HG02678 (cell line): ENCODE results near the gene WASF1.
A peak's percentile ranks its signal among the peaks of the same experiment; 100 is the strongest.

ENCODE experiments used
- ATAC-seq: cut with Tn5 transposase; IDR thresholded peaks from one replicate; pipeline ENCODE4 v1.9.1; 2021; ENCODE audit warnings: mild to moderate bottlenecking, moderate library complexity; ENCODE audit not compliant: unreplicated experiment

Gene WASF1

DNA sequence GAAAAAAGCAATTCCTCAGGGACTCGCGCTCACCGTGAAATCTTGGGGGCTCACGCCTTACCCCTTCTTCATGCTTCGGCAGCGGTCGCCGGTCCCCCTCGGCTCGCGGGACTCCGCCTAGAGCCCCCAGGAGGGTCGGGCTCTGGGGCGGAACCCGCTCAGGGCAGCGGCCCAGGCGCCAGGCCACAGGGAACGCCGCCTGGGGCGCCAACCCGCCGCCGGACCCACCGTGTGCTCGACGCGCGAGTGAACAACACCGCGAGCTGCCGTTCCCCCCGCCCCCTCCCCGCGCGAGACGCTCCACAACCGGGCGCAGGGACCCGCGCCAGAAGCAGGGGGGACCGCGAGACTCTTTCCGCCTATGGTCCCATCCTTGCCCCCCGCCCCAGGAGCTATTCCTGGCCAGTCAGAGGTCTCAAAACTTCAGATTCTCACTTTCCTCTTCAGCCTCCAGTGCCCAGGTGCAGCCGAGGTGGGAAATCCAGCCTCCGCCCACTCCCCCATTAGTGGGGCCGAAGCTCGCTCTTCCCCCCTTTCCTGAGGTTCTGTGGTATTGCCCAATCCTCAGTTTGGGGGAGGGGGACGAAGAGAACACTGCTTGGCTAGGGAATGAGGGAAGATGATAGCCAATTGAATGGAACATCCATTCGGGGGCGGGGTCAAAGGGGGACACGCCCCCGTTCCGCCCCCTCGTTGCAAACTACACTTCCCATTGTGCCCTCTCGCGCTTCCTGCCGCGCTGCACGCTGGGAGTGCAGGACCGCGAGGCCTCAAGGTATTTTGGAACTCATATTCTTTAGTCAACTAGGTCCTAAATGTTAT lies at the start of gene WASF1:
WASF1 (minus strand) TSS at position 265 of the 822 bp plus-strand sequence. CDS start 52,069 bp downstream, outside the sequence.
- peak; percentile 93 for ATAC-seq

DNA sequence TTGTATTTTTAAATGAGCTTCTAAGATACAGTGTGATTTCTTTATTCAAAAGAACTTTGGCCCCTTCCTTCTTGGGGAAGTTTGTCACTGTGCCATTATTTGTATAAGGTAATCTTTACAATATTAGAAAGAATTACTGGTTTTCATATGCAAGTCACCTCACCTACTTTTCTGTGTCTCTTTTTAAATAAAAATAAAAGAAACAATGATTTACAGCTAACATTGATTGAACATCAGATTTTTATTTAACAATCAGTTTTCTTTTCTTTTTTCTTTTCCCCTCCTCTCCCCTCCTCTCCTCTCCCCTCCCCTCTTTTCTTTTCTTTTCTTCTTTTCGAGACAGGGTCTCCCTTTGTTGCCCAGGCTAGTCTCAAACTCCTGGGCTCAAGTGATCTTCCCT lies 46.8 kb upstream of the WASF1 start:
- no peak for ATAC-seq

- ATAC-seq: no peak
These were observed 42.3 kb upstream of the WASF1 start for GRCh38 chr6:110221738-110222137.

DNA sequence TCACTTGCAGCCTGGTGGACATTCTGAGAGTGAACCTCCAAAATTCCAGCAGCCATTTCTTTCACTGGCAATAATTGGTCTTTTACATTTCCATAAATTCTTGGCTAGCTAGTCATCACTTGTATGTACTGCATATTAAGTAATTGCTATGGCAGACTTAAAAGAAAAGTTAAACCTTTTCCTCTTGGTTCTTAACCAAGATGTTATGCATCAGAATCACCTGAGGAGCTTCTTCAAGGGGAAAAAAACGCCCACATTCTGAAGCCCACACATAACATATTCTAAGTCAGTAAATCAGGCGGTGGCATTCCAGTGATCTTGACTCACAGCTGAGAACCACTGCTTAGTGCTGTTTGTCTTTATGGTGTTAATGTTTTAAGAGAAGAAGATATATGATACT lies 37.8 kb upstream of the WASF1 start:
- no peak for ATAC-seq

- no peak for ATAC-seq
These were observed 36.7 kb upstream of the WASF1 start for GRCh38 chr6:110216140-110216539.

DNA sequence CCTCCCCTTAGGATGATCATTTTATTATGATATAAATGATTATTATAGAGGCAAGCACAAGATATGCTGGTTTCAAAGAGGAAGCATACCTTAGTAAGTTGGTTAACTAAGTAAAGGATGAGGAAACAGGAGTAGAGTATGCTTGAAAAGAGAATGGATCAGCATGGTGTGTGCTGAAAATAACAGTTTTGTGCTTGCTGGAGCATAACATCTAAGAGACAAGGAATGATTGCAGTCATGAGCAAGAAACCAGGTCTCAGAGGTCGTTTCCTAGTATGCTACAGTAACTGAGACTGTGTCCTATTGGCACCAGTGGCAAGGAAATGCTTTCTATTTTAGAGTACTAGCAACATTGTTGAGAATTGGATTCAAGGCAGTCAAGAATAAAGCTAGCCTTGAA lies 34.9 kb upstream of the WASF1 start:
- no peak for ATAC-seq

GRCh38 chr6:110211753-110212152 lies 32.3 kb upstream of the WASF1 start:
- no peak for ATAC-seq

DNA sequence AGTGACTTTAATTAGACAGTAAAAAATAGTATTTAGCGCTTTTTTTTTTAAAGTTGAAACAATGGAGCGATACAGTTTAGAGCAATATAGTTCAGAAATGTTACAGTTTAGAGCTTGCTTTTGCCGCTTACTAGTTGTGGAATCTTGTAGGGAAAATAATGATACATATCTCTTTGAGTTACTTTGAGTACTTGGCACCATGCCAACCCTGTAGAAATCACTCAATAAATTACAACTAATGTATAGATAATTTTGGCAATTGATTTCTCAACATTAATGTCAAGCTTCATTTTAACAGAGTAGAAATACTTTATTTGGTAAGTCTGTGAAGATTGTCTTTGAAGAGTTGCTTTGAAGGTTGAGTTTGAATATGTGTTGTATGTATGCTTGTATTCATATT lies 28.2 kb upstream of the WASF1 start:
- no peak for ATAC-seq

- no peak for ATAC-seq
These were observed 21.8 kb upstream of the WASF1 start for GRCh38 chr6:110201151-110201884.

- ATAC-seq: no peak
These were observed 19.1 kb upstream of the WASF1 start for GRCh38 chr6:110198561-110198960.

DNA sequence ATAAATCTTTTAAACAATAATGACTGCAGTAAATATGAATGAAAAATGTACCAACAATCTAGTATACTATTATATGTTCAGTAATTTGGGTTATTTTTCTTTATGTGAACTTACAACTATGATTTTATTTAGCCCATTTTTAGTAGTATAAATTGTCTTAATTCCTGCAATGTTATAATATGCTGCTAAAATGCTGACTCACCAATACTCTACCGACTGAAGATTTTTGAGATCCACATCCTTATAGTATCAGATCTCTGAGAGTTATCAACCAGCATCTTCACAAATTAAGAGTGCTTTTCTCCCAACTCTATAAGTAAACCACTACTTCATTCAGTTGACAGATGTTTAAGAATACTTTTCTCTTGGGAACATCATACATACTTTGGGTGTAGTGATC lies 17.4 kb upstream of the WASF1 start:
- ATAC-seq: no peak

- no peak for ATAC-seq
These were observed 16.2 kb upstream of the WASF1 start for GRCh38 chr6:110195639-110196038.

- no peak for ATAC-seq
These were observed 12.0 kb upstream of the WASF1 start for GRCh38 chr6:110191477-110191876.

GRCh38 chr6:110190726-110191125 lies 11.3 kb upstream of the WASF1 start:
- no peak for ATAC-seq

DNA sequence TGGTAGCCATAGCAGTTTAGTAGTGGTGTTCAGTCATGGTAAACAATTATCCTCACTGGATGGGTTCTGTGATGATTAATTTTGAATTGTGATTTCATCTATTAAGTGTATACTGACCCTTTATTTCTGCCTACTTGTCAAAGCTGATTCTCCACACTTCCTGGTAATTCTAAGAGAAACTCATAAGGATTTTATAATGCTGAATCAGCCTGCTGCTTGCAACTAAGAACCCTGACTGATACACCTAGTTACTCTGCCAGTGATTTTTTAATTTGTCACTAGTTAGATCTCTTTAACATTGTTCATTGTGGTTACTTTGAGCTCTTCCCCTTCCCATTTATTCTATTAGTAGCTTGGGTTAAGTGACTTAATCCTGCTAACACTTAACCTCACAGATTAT lies 9.3 kb upstream of the WASF1 start:
- ATAC-seq: no peak

DNA sequence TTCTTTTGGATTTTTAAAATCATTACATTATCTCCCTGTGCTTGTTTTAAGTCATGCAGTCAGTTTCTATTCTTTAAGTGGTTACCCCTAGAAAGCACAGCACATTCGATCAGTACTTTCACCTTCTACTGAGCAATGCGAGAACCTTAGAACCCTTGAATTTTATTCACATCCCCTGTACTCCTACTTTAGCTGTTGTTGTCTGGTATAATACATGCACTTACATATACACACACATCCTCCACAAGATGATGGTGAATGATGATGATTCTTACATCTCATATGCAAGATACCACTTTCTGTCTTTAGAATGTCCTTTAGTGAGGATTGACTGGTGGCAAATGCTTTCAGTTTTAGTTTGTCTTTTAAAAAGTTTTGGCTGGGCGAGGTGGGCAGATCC lies 6.4 kb upstream of the WASF1 start:
- peak; percentile 71 for ATAC-seq

GRCh38 chr6:110183292-110183885 lies 3.9 kb upstream of the WASF1 start:
- no peak for ATAC-seq

DNA sequence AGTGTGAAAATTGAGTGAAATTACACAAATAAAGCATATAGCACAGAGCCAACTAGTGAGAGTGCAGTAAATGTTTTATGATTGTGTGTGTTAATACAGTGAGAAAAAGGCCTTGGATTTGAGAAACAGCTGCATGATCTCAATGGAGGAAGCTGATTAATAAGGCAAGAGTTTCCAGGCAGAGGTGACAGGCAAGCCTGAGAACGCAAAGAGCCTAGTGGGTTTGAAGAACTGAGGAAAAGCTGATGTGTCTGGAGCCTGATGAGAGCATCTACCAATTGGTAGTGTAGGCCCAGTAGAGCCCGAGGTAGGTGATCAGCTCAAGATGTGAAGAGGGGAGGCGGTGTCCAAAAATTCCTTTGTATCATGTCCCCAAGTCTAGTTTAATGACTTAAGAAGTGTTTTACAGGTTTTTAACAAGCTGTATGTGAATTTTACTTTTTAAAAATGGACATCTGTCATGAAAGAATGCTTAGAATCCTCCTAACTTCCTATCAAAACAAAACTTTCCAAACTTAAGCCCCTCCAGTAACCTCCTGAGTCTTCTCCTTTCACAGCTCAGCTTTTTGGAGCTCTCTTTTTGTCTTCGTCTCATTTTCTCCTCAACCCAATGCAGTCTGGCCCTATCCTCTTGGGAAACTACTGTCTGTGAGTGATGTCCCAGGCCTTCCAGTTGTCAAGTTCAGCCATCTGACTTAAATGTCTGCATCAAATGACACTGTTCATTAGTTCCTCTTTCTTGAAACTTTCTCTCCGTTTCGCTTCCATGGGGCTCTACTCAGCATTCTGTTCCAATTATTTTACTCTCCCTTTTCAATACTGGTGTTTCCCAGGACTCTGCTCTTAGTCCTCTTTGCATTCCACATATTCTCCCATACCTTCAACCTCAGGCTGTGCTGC lies 1.9 kb upstream of the WASF1 start:
- ATAC-seq: no peak

GRCh38 chr6:110180228-110181008 lies 948 bp upstream of the WASF1 start, which contains the start of gene CDC40:
TSS of gene CDC40 (plus strand) at chr6:110180427. CDS start at chr6:110180445, 18 bp downstream.
- peak; percentile 62 for ATAC-seq
